Esophagus squamous epithelium (tissue), 4 donors: ENCODE data around the gene RASSF7.

Source experiments
- POLR2A ChIP-seq, 4 donors: fragments of 450-650 bp; IDR thresholded peaks; one replicate each; pipeline ENCODE4 v1.6.1; 2017; ENCODE audit warnings: antibody characterized with exemption in 4 of 4, mild to moderate bottlenecking in 4 of 4, moderate library complexity in 3 of 4
- TF ChIP-seq, protein P1 (sequence below), 6 experiments: fragments of 450-650 bp in 4 of 6; fragments of 200-600 bp in 2 of 6; sonication (generic) in 2 of 6; IDR thresholded peaks; one replicate each; pipeline ENCODE4 v1.5.1; 2016 to 2019; ENCODE audit warnings: antibody characterized with exemption in 6 of 6, mild to moderate bottlenecking in 4 of 6, moderate library complexity in 4 of 6

GRCh38 chr11:553083-553987 lies 7.4 kb upstream of the RASSF7 start:
- TF ChIP-seq, protein P1, sequence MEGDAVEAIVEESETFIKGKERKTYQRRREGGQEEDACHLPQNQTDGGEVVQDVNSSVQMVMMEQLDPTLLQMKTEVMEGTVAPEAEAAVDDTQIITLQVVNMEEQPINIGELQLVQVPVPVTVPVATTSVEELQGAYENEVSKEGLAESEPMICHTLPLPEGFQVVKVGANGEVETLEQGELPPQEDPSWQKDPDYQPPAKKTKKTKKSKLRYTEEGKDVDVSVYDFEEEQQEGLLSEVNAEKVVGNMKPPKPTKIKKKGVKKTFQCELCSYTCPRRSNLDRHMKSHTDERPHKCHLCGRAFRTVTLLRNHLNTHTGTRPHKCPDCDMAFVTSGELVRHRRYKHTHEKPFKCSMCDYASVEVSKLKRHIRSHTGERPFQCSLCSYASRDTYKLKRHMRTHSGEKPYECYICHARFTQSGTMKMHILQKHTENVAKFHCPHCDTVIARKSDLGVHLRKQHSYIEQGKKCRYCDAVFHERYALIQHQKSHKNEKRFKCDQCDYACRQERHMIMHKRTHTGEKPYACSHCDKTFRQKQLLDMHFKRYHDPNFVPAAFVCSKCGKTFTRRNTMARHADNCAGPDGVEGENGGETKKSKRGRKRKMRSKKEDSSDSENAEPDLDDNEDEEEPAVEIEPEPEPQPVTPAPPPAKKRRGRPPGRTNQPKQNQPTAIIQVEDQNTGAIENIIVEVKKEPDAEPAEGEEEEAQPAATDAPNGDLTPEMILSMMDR (IDR thresholded peaks at IDR 0.05) = no peak
- TF ChIP-seq POLR2A (IDR thresholded peaks at IDR 0.05) = no peak
